Hepatic stellate cell (primary cell): ENCODE results near the gene SLC25A21.
A peak's percentile ranks its signal among the peaks of the same experiment; 100 is the strongest.

Experiments
- DNase-seq: peaks from one replicate; pipeline ENCODE4 v3.0.0; 2011; ENCODE audit warnings: low spot score

Gene SLC25A21

DNA sequence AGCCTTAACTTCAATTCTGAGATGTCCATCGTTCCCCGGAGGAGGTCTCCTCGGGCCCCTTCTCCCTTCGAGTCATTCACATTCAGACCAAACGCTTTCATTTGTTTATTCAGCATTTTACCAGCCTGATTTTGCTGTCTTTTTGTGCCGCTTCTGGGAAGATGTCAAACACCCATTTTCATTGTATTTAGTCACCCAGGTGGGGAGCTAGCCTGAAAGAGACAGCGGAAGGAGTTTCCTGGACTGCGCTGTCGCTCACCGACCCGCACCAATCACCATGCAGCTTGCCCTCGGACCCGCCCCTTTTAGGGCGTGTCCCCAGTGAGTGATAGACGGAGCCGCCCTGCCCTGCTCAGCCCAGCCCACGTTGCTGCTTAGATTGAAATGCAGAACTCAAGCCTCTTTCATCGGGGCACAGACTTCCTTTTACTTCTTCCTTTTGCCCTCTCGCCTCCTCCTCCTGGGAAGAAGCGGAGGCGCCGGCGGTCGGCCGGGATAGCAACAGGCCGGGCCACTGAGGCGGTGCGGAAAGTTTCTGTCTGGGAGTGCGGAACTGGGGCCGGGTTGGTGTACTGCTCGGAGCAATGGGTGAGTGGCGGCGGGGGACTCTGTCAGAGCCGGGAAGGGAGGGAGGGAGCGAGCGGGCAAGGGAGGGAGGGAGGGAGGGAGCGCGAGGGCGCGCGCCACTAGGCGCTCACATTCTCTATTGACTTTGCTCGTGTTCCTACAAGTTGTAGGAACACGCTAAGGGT is 510.7 kb downstream of the SLC25A21 start, which contains the start of gene PAX9:
Gene PAX9 (plus strand): TSS at position 355 of the 752 bp plus-strand sequence. CDS start 230 bp downstream, at position 585.
- DNase-seq, result peak; percentile 74

DNA sequence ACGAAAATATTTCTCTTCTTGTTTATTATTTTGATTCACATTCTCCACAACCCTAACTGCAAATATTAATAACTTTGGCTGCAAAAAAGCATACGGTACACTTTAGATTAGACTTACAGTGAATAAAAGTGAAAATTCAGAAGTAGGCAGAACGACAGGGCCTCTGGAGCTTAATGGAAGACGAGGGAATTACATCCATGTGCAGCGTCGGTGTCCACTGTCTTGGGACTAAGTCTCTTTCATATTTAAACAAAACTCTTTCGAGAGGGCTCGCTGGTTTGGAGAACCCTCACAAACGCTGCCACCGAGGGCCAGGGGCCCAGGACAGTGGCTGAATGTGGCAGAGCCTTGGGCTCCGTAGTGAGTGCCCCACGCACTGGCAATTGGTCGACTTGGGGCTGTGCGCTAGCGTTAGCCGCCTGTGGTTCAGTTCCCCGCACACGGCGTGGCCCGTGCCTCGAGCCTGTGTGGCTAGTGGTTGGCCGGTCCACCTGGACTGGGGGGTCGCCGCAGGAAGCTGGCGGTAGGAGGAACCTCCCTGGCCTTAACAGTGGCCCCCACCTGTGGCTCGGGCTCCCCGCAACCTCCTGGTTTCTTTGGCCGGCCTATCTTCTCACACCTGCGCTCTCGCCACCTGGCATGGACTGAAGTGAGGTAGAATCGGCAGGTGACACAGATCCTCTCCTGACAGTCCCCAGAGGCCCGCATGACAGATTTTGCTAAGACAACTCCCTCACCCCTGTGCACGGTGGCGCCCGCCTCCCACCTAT is 511.5 kb downstream of the SLC25A21 start:
- no peak for DNase-seq

DNA sequence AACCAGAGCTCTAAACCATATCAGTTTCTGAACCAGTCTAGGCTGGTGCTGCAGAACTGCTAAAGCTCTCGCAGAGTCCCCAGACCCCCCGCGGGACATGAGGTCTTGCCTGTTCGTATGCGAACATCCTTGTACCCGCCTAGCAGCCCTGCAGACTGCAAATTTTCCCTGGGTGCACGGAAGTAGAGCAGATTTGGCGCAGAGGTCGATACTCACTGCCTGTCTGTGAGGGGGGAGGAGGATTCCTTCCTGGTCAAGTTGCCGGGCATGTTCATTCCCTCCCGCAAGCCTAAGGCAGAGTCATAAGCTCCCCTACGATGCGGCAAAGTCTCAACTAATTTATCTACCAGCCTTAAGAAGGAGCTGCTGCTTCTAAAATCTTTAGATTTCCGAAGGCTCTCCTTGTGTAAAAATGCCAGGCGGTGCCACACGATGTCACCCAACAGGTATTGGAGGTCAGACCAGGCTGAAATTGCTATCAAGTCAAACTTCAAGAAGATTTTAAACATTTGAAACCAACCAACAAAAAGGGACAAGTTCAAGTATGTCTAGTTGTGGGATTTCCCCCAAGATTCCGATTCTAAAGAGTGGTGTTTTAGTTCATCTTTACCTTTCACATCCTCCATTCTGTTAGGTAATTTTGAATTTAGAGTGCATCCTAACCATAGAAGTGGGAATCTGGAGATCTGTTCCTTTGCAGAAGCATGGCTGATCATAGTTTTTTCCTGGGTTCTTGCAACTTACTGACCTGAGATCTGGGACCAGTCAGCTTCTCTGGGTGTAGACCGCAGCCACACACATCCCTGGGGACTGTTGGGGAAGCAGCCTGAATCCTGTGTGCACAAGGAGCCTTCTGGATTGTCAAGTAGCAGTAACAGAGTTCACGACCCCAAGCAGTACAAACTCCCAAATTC is 512.3 kb downstream of the SLC25A21 start:
- no peak for DNase-seq

- DNase-seq, result no peak
Measured at GRCh38 chr14:36659010-36659821, 513.2 kb downstream of the SLC25A21 start.

DNA sequence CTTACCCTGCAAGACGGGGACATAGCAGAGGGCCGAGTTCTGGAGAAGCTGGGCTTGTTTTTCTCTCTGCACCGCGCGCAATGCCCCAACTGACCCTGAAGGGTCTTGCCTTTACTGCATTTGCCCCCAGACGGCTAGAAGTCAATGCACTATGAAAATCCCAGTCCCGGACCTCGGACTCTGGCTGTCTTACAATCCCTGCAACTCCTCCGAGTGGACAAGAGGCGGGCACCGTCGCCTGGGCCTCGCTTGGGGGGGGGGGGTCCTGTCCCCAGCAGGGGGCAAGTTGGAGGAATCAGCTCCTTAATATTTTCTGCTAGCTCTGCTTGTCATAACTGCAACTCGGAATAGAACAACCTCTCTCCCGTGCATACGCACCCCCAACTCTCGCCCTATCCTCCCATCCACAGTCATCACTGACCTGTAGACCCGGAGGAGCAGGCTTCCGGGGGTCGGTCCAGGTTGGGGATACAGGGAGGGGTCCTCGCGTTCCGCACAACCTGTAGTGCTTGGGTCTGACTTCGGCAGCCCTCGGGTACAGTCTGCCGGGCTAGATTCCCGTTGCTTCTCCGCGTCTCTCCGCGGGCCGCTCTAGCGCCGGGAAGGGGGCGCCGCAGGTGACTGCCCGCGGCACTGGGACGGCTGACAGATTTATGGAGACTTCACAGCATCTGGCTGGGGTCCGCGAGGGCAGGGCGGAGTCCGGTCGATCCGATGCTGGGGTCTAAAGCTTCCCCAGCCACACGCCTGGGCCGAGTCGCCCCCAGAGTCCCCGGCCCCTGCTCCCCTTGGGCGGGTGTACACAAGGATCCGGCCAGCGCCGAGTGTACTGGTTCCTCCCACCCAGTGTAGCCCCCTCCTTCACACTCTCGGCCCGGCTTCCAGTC is 514.0 kb downstream of the SLC25A21 start:
- no peak for DNase-seq

DNA sequence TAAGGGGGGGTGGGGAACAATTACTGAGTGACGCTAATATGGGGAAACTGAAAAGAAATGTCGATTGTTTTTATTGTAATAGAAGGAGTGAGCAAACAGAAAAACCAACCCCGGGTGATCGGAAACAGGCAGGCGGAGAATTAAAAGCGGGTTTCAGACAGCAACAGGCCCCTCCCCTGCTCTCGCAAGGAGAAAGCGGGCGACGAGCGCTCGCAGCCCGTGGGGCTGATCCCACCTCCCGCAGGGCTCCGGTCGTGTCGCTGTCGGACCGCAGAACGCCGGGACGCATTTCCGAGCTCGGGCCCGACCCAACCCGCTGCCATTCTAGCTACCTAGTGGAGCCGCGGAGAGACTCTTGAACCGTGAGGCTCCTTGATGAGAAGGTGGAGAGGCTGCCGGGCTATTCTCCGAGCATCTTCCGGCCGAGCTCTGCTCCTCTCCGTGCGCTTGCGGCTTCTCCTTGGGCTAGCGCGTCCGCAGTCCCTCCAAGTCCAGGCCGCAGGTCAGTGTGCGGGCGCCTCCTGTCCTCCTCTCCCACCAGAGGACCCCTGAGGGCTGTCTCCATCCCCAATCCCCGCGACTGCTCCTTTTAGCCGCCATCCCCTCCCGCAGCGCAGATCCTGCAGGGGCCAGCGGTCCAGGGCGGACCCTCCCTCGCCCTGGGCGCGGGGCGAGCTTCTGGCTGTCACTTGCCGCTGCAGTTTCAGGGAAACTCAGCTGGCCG is 514.8 kb downstream of the SLC25A21 start:
- no peak for DNase-seq

DNA sequence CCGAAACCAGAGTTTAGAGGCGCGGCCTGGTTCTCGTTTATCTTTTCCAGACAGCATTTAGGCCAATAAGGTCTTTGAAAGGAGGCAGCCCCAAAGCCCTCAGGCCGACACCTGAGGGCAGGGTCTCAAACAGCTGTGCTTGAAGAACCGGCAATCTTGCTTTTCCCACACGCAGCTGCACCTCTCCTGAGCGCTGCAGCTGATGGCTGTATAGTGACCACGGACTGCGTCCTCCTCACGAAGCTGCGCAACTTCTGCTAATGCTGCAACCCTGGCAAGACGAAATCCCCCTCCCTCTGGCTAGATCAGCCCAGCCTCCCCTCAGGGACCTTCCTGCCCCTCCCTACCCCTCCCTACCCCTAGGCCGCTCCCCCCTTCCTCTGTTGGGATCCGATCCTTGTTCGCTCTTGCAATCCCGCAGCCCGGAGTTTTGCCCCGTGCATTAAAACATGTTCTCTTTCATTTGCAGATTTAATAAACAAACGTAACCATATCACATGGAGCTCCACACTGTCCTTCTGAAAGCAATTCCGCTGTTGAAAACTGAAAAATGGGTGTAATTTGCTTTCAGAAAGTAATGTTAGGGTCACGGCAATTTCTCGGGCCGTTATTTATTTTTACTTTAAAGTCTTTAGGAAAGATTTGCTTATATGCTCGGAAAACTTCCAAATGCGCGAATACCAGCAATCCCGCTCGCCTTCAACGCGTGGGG is 515.6 kb downstream of the SLC25A21 start:
- no peak for DNase-seq

DNA sequence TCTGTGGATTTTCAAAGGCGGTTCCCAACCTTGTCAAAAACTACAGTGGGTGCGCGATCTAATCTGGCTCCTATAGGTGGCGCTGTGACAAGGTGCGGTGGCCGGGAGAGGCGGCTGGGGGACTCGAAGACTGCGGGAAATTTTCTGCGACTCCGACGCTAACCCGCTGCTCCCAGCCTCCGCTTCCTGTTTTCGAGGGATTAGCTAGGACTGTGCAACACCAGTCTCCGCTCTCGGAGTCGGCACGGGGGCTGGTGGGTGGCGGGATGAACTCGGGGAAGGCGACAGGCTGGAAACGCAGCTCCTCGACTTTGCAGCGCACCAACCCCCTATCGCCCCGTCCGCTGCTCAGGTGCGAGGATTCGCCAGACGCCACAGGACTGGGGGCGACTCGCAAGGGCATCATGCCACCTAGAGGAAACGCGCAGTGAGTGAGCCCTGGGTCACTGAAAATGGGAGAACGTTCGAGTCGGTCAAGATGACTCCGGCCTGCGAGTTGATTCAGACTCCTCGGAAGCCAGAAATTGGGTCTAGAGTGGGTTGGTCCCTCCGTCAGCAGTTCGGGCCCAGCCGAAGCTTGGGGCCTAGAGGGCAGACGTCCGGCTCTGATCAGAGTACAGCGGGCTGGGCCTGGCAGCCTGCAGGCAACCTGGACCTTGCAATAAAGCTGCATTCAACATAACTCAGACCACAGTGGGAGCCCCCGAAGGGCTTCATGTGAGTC is 516.3 kb downstream of the SLC25A21 start:
- DNase-seq, result no peak

DNA sequence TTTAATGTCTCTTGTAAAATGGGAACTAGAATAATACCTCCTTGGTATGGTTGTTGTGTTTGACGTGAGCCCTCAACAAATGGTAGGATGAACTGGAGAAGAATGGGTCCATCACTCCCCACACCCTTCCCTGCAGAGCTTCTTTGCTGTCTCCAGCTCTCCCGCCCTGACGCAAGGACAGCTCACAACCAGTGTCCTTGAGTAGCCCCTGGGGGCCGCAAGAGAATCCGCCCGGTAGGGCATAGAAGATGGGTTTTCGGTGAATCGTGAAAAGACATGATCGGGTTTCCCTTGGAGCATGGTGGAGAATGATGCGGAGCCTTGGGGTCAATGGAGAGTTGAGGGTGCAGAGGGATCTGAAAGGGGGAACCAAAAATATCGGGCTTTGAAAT is 516.8 kb downstream of the SLC25A21 start:
- no peak for DNase-seq

DNA sequence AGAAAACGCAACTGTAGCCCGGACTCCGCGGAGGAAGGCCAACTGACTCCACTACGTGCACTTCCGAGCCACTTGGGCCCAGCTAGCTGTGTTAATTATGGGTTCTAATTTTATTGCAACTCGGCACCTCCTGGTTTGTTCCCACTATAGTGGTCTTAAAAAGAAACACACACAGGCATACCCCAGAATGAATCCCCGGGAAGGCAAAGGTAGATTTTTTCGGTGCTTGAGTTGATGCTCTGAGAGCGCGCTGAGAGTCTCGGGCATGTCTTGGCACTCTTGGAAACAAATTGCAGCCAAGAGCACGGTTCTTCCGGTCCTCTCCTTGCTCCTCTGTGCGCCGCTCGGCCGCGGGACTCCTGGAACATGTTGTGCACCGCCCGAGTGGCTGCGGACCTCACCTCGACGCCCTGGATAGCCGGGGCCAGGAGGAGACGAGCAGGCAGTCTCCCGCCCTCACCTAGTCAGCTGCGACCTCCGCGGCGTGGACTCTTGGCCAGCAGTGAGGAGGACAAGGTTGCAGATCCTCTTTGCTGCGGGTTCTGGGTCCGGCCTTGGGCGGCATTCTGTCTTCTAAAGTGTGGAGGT is 517.5 kb downstream of the SLC25A21 start:
- no peak for DNase-seq

DNA sequence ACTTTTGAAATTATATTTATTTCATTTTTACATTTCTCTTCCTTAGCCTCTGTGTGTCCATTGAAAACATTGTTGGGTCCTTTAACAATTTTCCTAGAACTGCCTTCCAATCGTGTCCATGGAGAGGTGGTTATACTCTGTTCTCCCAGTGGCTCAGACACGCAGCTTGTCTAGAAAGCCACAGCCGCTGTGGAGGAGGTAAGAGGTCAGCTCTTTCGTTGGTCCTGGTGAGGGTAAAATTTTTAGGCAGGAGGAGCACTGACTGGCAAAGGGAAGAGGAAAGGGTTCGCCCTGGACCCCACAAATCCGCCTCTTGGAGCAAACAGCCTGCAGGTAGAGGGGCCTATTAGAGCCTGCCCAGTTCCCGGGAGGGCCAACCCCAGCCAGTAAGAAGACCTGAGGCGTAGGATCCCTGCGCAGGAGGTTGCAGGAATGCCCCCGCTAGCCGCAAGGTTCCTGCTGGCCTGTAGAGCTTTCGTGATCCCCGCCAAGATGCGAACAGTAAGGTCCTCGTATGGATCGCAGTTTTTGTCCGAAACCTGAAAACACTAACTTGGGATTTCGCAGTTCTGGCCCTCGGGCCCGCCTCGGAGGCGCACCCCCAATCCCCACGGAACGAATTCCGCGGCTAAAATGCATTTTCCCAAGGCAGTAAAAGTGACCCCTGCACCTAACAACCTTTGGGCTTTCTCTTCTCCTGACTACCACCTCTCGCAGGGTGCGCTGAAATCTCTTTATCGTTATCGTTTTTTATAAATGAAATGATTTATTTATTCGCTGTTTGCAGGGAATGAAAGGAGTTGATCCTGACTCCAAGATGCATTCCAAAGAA is 518.2 kb downstream of the SLC25A21 start:
- DNase-seq, result no peak

GRCh38 chr14:36653413-36653812 is 519.0 kb downstream of the SLC25A21 start:
- DNase-seq, result no peak

- DNase-seq, result no peak
Measured at GRCh38 chr14:36652542-36653201, 519.7 kb downstream of the SLC25A21 start.

DNA sequence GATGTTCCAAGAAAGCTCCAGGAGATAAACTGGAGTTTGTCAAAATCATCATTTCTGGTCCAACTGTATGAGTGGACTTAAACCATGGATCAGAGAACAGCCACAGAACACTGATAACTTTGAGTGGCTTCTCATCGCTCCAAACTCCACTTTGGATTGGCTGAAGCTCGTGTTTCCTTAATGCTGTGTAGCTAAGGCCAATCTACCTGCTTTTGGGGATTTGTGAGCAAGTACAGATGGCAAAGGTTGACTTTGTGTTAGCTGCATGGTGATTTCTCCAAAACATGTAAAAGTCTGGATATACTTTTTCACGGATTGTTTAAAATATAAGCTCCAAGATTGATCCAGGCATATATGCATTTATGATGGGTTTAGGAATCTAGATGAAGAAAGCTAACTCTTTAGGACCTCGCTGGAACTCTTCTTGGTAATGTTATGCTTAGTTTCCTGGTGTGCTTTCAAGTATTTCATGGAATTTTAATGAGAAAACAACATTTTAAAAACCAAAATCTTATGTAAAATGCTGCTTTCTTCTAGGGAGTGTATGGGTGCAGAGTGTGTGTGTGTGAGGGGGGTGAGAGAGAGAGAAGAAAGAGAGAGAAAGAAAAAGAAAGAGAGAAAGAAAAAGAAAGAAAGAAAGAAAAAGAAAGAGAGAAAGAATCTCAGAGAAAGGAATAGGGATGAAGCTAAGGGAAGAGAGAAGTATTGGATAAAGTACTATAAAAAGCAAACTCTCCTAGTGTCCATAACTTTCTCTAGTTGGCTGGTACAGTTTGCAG is 522.3 kb downstream of the SLC25A21 start:
- DNase-seq, result no peak

DNA sequence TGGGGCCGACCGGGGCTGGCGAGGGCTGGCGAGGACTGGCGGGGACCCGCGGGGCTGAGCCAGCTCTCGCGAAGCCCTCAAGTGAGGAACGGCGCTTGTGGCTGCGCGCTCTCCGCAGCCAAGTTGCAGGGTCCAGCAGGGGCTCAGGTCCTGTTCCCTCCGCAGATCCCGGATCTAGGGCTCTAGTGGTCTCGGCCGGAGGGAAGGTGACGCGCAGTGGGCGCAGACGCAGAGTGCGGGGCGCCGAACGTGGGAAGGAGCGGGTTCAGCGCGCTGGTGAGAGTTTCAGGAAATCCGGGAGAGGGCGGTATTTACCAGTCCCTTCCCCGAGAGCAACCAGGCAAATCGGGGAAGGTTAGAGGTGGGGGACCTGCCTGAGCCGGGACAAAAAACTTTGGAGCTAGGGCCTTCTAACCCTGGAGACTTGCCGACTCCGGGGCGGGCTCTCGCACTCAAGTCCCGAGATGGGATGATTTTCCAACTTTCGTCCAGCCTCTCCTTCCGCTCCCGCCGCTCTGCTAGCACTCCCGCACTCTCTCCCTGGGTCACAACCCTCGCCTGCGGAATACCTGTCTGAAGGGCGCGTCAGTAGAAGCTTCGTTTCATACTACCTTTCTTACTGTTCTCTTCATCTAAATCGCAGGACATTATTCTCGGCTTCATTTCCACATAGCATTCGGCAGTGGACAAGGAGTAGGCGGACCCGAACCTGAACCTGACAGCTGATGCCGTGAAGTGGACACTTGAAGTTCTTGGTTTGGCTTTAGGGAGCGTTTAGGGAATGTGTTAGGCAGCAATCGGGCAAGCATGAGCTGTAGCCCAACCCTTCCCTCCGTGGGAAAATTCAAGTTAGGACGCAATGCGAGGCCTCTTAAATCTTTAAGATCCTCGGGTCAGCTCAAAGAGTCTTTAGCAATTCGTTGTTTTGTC is 524.3 kb downstream of the SLC25A21 start:
- DNase-seq, result no peak
